H1 (cell line): ENCODE results near the gene SLC7A14.

ENCODE experiments used
- CBX8 ChIP-seq: fragments of 300-800, 300-1000 bp; sonication (generic); IDR thresholded peaks from 2 replicates; pipeline ENCODE4 v1.7.1; 2016; ENCODE audit warnings: low read depth, low read length, borderline replicate concordance
- CHD1 ChIP-seq: IDR thresholded peaks from 2 replicates; pipeline ENCODE4 v1.6.1; 2012; ENCODE audit warnings: low read depth, low read length, improper control_type of control experiment
- CREB1 ChIP-seq: IDR thresholded peaks from 2 replicates; pipeline ENCODE4 v1.6.1; 2012; ENCODE audit warnings: inconsistent platforms
- CTBP2 ChIP-seq: IDR thresholded peaks from 2 replicates; pipeline ENCODE4 v1.7.0; 2011; ENCODE audit warnings: borderline replicate concordance, mild to moderate bottlenecking, moderate library complexity, mixed read lengths, low read length; ENCODE audit not compliant: insufficient read depth, insufficient read length
- EP300 ChIP-seq, 2 experiments: IDR thresholded peaks; 1 replicate in 1 of 2; 2 replicates in 1 of 2; pipeline ENCODE4 v1.6.1; 2011 to 2012; ENCODE audit warnings: low read depth in 2 of 2, low read length in 2 of 2, mild to moderate bottlenecking in 2 of 2, borderline replicate concordance in 1 of 2, inconsistent platforms in 1 of 2, moderate library complexity in 1 of 2
- MAFK ChIP-seq: IDR thresholded peaks from 2 replicates; pipeline ENCODE4 v1.6.1; 2012; ENCODE audit warnings: low read depth, mild to moderate bottlenecking, improper control_type of control experiment, low read length
- PHF8 ChIP-seq: fragments of 200-600 bp; sonication (generic); conservative IDR thresholded peaks from 2 replicates; pipeline ENCODE4 v1.7.1; 2012; ENCODE audit warnings: low read depth, mild to moderate bottlenecking, inconsistent platforms, low read length, moderate library complexity
- SIN3A ChIP-seq, 2 experiments: IDR thresholded peaks in 1 of 2; conservative IDR thresholded peaks in 1 of 2; 2 replicates each; pipeline ENCODE4 v1.6.1; 2011 to 2012; ENCODE audit warnings: low read length in 2 of 2, improper control_type of control experiment in 1 of 2, low read depth in 1 of 2, mild to moderate bottlenecking in 1 of 2
- TBP ChIP-seq: IDR thresholded peaks from 2 replicates; pipeline ENCODE4 v1.6.1; 2011; ENCODE audit warnings: low read depth, low read length, improper control_type of control experiment
- TEAD4 ChIP-seq: IDR thresholded peaks from 2 replicates; pipeline ENCODE4 v1.6.1; 2012; ENCODE audit warnings: low read depth, low read length, inconsistent platforms, mixed read lengths
- TF ChIP-seq, protein P1 (sequence below), 3 experiments: IDR thresholded peaks; 1 replicate in 2 of 3; 2 replicates in 1 of 3; pipeline versions ENCODE4 v1.5.1 to v1.6.1; 2011; ENCODE audit warnings: low read length in 3 of 3, mild to moderate bottlenecking in 3 of 3, inconsistent platforms in 2 of 3, low read depth in 1 of 3, moderate library complexity in 1 of 3; ENCODE audit not compliant: insufficient read depth in 1 of 3; ENCODE audit errors: control extremely low read depth in 1 of 3

DNA sequence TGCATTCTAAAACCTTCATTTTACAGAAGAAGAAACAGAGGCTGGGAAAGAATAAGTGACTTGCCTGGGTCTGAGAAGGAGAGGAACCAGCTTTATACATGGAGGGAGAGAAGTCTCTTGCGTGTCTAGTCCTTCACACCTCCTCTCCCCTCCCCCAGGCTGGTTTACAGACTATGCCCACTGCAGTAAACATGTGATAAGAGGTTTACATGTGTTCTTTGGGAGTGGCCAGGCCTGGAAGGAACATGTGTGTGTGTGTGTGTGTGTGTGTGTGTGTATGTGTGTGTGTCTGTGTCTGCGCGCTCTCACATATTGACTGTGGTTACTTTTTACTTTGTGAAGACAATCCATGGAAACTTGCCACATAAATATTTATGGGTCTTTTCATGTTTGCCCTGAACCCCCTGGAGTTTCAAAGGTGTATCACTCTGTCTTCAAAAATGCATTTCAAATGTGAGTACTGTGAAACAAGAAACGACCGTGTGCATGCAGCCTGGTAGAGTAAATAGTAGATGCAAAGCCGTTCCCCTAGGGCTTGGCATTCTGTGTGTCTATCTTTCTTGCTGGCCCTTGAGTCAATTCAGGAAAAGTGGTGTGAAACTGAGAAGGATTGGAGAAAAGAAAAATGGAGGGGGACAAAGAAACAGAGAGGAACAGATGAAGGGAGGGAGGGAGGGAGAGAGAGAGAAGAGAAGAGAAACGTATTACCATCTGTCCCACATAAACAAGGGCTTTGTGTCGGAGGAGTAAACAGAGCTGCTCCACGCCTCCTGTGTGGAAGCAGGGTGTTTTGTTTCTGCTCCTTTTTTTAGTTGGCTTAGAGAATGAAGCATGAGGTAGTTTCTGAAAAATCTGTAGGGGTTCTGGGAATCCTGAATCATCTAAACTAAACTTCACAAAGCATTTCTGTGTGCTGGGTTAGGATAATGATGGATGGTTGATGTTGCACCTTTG lies 115.5 kb downstream of the SLC7A14 start:
- TF ChIP-seq SIN3A (conservative IDR thresholded peaks at IDR 0.05 in 1 of 2, IDR thresholded peaks at IDR 0.05 in 1 of 2; ENCODE audit: low read depth in 1 of 2, low read length in 2 of 2) (no peak), TEAD4 (no peak), MAFK (no peak), EP300 (IDR thresholded peaks at IDR 0.05; ENCODE audit: borderline replicate concordance in 1 of 2, low read depth in 2 of 2, low read length in 2 of 2) (no peak), CBX8 (no peak), CHD1 (no peak), PHF8 (no peak), CTBP2 (no peak), CREB1 (no peak), TBP (no peak)
- TF ChIP-seq, protein P1, sequence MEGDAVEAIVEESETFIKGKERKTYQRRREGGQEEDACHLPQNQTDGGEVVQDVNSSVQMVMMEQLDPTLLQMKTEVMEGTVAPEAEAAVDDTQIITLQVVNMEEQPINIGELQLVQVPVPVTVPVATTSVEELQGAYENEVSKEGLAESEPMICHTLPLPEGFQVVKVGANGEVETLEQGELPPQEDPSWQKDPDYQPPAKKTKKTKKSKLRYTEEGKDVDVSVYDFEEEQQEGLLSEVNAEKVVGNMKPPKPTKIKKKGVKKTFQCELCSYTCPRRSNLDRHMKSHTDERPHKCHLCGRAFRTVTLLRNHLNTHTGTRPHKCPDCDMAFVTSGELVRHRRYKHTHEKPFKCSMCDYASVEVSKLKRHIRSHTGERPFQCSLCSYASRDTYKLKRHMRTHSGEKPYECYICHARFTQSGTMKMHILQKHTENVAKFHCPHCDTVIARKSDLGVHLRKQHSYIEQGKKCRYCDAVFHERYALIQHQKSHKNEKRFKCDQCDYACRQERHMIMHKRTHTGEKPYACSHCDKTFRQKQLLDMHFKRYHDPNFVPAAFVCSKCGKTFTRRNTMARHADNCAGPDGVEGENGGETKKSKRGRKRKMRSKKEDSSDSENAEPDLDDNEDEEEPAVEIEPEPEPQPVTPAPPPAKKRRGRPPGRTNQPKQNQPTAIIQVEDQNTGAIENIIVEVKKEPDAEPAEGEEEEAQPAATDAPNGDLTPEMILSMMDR (IDR thresholded peaks at IDR 0.05; ENCODE audit: control extremely low read depth in 1 of 3, insufficient read depth in 1 of 3, low read depth in 1 of 3, low read length in 3 of 3) = no peak
